Stimulated activated CD8-positive, alpha-beta memory T cell treated with anti-CD3 and anti-CD28 coated beads, Interleukin-15, amount 100 ng/mL, for 48 hours (primary cell): Measurements from ENCODE around the gene MLF2.
"Not testable (repeated sequence)": the region's sequence is repeated elsewhere in the genome, so short reads cannot be mapped to it uniquely, and the experiment has no call there.

Experiments
- DNase-seq, 2 donors: peaks; one replicate each; pipeline ENCODE4 v3.0.0-alpha.2; 2020; ENCODE audit warnings: low read depth in 2 of 2

MLF2 gene

DNA sequence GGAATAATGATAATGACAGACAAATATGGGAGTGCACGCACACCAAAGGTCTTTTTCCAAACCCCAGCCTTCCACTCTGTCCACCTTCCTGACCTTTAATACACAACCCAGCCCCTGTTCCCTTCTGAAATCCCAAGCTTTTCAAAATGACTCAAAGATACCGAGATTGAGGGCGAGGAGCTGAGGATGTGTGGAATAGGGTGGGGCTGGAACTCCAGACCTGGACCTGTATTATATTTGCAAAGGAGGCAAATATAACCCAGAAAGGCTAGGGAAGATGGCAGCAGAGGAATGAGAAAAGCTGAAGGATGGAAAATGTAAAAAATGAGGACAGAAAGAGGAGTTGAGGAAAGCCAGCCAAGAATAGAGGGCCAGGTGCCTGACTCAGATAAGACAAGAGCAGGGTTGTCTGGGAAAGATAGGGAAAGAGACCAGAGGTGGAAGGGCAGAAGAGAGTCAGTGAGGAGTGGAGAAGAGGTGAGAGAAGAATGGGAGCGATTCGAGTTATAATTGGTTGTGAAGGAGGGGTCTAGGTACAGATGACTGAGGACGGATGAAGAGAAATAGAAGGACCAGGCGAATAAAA is 12.2 kb upstream of the MLF2 start:
- DNase-seq = no peak

DNA sequence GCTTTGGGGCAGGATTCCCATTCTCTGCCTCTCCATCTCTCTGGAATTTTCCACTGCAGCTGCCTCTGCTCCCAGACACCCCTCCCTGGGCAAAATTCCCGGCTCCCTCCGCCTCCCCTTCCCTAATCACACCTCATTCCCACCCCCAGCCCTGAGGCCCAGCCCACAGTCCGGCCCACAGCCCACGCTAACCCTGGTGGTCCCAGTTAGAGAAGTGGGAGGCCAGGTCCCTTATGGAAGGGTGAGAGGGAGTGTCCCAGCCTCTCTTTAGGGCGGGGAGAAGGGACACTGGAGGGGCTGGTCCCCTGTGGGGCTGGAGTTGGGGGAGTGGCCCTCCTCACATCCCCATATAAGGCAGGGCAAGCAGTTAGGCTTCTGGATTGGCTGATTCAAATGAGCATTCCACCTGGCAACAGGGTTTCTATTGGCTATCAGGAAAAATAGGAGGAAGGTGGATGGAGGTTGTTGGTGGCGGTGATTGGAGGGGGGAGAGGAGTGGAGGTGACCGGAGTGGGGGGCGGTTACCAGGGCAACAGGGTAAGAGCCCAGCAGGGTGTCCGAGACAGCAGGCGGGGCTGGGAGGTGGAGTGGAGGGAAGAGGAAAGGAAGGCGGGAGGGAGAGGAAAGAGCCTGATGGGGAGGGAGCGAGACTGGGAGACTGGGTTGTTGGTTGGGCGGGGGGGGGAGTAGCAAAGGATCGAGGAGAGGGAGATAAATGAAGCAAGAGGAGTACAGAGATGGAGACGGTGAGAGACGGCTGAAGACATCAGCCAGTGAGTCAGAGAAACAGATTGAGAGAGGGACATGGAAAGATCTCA is 11.3 kb upstream of the MLF2 start:
- peak in 1 of 2 donors; percentile 49 for DNase-seq

DNA sequence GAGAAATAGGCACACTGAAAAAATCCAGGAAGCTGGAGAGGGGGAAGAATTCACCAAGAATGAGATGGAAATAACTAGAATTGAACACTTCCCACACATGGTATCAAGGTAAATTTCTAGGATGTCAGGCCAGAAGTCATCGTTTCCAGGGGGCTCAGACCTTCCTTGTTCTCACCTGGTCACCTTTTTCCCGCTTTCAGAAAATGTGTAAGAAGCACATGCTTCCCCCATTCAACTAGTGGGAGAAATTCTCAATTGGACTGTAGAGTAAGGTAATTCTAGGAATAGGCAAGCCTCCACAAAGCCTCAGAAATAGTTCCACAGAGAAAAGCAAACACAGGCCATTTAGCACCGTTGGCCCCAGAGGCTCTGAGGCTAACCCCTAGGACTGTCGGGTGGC is 10.4 kb upstream of the MLF2 start:
- DNase-seq = no peak

GRCh38 chr12:6759741-6760140 is 6.8 kb upstream of the MLF2 start:
- DNase-seq = no peak

GRCh38 chr12:6758506-6759095 is 5.7 kb upstream of the MLF2 start:
- DNase-seq = no peak

DNA sequence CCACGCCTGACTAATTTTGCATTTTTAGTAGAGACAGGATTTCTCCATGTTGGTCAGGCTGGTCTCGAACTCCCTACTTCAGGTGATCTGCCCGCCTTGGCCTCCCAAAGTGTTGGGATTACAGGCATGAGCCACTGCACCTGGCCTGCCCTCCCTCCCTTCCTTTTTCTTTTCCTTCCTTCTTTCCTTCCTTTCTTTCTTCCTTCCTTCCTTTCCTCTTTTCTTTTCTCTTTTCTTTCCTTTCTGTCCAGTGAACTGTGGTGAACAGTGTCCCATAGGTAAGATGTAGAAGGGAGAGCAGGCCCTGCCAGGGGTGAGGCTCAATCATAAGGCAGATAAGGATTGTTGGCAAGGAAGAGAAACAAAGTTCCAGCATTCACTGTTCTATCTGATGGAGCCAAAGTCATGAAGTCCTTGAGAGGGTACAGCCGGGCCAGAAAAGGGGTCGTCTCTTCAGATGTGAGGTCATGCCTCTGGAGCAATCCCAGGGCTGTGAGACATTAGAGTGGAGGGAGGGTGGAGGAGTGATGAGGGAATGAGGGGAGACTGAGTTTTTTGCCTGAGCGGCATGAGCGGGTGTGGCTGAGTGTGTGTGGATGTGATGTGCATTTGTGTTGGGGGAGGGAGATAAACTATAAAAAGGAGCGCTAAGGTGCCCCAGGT is 4.2 kb upstream of the MLF2 start:
- no peak for DNase-seq

GRCh38 chr12:6754411-6754810 is 1.5 kb upstream of the MLF2 start:
- no peak for DNase-seq

DNA sequence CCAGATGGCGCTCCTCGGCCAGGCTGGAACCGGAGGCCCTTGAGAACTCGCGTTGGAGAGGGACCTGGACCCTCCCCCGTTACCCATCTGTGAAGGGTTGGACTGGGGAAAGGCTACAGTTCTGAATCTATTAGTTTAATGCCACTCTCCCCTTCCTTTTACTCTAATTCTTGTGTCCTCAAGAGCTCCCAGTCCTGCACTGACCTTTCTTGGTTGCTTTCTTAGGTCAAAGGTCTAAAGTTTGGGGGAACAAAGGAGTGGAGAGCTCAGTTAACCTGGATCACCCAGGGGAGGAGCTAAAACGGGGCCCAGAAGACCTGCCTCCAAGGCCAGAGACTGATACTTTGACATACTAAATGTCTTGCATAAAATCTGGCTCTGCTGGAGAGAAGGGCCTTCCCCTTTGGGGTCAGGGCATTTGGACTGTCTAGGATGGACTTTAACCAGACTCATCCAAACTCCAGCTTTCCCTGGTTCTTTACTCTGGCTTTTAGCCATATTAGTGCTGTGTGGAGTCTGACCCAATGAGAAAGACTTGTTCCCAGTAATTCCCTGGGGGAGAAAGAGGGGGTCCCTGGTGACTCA is 923 bp upstream of the MLF2 start:
- no peak for DNase-seq

- DNase-seq = no peak
Observed at GRCh38 chr12:6752167-6752920, 597 bp downstream of the MLF2 start.

DNA sequence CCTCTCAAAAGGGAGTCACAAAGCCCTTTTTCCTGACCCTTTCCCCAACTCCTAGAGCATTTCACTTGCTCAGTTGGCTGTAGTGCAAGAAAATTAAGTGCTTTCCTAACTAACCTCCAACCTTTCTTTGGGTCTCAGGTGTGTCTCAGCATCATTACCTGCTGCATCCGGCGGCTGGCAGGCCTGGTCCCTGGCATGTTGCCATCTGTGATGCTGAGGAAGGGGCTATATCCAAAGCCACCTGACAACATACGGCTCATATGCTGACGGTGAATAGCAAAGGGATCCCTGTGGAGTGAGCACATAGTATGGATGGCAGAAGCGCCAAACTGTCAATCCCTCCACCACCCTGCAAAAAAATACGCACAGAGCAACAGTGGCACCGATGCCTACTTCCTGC is 1.2 kb downstream of the MLF2 start:
- no peak for DNase-seq

DNA sequence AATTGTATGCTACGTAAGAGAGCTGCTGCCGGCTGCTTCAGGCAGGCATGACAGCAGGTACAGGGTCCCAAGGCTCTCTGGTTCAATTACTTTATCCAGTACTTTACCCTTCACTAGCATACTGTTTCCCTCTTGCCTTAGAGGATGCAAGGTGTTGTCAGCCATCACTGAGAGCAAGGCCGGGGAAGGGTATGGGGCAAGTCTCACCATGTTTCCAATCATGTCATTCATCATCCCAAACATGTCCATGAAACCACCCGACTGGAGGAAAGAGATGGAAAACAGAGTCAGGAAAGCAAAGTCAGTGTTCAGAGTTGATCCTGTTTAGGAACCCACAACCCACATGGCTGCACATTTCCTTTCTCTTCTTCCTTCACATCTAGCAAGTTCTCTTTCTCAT is 2.4 kb downstream of the MLF2 start:
- no peak for DNase-seq

GRCh38 chr12:6748761-6749160 is 4.2 kb downstream of the MLF2 start:
- DNase-seq = no peak

- no peak for DNase-seq
Observed at GRCh38 chr12:6747216-6747615, 5.7 kb downstream of the MLF2 start.

GRCh38 chr12:6745741-6746525 is 7.0 kb downstream of the MLF2 start:
- no peak for DNase-seq

DNA sequence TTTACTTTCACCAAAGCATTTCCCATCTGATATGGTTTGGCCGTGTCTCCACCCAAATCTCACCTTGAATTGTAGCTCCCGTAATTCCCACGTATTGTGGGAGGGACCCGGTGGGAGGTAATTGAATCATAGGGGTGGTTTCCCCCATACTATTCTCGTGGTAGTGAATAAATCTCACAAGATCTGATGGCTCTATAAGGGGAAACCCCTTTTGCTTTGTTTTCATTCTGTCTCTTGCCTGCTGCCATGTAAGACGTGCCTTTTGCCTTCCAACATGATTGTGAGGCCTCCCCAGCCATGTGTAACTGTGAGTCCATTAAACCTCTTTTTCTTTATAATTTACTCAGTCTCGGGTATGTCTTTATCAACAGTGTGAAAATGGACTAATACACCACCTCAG is 9.6 kb downstream of the MLF2 start:
- not testable (repeated sequence) for DNase-seq

GRCh38 chr12:6742834-6743233 is 10.1 kb downstream of the MLF2 start:
- DNase-seq = no peak

GRCh38 chr12:6742080-6742479 is 10.9 kb downstream of the MLF2 start:
- not testable (repeated sequence) for DNase-seq

DNA sequence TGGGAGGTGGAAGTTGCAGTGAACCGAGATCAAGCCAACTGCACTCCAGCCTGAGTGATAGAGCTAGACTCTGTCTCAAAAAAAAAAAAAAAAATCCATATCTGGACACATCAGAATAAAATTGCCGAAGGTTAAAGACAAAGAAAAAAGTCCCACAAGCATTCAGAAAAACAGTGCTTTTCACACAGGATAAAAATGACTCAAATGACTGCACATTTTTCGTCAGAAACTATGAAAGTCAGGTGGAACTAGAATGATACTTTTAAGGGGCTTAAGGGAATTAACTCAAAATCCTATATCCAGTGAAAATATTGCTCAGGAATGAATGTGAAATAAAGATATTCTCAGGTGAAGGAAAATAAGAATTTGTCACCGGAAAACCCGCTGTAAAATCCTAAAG is 16.2 kb downstream of the MLF2 start:
- no peak for DNase-seq

GRCh38 chr12:6735448-6736191 is 17.3 kb downstream of the MLF2 start:
- DNase-seq = no peak
